HuH-7 (cell line): ENCODE measurements around the gene C14orf93.

Source experiments
- DNase-seq: peaks from one replicate; pipeline ENCODE4 v3.0.0; 2011; ENCODE audit warnings: low spot score

C14orf93 gene

DNA sequence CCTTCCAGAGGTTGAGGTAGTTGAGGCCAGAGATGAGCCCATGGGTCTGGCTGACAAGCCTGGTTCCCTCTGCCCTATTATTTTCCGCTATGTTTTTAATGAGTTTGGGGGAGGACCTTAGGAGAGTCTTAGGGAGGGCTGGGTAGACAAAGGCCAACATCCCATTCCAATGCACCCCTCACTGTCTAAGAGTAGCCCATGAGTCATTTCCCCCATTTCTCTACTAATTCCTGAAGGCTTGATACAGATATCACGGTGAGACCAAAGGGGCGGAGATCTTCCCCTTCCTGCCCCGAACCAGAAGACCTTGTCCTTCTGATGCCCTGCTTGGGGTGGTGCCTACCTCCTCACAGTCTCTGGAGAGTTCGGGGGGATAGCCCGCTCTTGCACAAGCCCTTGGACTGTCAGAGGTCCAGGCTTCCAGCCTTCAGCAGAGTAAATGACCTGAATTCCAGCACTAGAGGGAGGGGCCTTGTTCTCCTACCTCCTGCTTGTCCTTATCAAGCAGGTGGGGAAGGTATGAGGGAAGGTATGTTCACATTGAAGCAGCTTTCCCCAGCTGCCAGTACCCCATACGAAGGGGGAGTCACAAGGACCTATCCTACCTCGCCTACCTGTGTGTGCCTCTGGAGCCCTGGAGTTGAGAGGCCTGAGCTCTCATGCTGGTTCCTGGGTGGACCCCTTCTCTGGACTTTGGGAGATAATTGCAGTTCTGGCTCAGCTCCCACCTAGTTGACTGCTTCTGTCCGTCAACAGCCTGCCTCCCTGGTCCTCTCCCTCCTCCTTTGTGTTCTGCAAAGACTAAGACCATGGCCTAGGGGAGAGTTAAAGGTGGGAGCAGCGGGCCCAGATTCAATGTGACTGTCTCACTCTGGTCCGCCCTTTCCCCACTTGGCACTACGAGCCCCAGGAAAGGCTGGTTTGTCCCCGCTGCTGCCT, 35.7 kb upstream of the C14orf93 start:
- no peak for DNase-seq

DNA sequence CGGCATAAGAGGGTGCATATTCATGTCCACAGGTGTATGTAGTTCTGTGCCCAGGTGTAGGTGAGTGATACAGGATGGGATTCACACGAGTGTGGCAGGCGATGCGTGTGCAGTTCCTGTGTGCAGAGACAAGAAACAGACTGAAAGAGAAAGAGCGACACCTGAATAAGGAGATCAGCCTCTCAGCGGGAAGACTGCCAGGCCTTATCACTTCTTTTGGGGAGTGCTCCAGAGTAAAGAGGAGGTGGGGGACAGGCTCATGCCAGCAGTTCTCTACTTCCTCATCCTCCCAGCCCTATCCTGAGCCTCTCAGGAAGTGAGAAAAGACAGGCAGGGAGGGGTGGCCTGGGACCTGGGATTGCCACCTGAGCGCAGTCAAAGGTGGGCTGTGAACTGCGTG, 34.9 kb upstream of the C14orf93 start:
- no peak for DNase-seq

DNA sequence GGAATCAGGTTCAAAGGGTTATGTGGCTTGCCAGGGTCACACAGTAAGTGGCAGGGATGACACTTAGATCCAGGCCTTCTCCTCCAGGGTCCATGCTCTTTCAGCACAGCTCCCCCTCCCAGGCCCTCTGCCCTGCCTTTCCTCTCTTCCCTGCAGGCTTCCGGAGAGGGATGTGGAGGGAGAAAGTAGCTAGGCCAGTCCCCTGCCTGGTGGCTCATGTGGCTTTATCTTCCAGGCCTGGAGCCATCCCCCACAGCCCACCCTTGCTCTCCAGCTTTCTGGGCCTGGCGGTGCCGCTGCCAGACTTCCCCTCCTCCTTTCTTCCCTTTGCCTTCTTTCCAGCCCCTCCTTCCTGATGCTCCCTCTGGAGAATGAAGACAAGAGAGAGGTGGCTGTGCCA, 33.8 kb upstream of the C14orf93 start:
- no peak for DNase-seq

DNA sequence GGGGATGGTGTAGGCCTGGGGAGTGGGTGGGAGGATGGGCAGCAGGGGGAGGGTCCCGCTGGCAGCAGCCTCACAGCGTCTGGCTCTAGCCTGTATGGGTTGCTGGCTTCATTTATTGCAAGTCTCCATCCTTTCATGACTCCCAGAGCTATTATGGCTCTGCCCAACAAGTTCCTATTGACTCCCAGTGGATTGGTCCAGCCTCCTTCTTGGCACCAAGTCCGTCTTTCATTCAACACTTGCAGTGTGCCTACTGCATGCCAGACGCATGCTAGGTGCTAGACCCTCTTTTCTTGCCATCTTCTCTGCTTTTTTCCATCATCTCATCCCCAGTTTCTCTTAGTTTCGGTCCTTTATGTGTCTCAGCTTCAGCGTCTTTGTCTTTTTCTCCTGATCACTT, 33.2 kb upstream of the C14orf93 start:
- DNase-seq: no peak

DNA sequence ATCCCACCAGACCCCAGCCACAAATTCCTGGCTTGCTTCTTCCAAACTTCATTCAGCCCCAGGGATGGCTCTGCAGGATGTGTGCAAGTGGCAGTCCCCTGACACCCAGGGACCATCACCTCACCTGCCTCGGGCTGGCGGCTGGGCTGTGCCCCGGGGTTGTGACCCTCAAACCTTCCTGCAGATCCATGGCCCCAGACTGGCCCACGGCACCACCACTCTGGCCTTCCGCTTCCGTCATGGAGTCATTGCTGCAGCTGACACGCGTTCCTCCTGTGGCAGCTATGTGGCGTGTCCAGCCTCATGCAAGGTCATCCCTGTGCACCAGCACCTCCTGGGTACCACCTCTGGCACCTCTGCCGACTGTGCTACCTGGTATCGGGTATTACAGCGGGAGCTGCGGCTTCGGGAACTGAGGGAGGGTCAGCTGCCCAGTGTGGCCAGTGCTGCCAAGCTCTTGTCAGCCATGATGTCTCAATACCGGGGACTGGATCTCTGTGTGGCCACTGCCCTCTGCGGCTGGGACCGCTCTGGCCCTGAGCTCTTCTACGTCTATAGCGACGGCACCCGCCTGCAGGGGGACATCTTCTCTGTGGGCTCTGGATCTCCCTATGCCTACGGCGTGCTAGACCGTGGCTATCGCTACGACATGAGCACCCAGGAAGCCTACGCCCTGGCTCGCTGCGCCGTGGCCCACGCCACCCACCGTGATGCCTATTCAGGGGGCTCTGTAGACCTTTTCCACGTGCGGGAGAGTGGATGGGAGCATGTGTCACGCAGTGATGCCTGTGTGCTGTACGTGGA, 32.4 kb upstream of the C14orf93 start, which contains the start of gene PSMB11:
Gene PSMB11 (plus strand): TSS at position 51 of the 804 bp plus-strand sequence. CDS start 14 bp downstream, at position 65.
- no peak for DNase-seq

DNA sequence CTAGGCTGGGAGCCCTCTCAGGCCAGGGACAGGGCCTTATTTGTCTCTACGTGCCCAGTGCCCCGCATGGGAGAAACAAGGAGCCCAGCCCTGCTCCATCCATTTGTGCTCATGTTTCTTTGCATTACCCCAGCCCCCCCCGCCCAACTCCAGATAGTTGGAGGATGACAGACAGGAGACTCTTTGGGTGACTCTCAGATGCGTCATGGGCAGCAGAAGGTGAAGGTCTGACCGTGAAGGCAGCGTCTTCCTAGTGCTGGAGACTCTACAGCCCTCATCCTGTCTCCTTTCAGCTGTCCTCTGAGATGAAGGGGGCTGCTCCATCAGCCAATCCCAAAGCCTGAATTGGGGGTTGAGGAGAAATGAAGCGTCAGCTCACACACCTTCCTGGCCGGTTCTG, 31.8 kb upstream of the C14orf93 start:
- DNase-seq: no peak

DNA sequence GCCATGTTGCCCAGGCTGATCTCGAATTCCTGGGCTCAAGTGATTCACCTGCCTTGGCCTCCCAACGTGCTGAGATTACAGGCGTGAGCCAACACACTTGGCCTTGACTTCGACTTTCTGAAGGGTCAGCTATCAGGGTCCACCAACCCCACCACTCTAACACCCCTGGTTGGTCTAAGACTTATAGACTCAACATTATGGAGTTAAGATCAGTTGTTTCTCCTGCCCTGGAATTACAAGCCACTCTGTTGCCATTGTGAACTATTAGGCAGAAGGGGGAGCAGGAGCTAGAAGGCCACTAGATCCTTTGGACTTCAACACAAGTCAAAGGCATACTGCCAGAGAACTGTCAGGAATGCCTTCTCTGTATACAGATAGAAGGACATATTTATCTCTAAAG, 30.2 kb upstream of the C14orf93 start:
- DNase-seq: no peak

DNA sequence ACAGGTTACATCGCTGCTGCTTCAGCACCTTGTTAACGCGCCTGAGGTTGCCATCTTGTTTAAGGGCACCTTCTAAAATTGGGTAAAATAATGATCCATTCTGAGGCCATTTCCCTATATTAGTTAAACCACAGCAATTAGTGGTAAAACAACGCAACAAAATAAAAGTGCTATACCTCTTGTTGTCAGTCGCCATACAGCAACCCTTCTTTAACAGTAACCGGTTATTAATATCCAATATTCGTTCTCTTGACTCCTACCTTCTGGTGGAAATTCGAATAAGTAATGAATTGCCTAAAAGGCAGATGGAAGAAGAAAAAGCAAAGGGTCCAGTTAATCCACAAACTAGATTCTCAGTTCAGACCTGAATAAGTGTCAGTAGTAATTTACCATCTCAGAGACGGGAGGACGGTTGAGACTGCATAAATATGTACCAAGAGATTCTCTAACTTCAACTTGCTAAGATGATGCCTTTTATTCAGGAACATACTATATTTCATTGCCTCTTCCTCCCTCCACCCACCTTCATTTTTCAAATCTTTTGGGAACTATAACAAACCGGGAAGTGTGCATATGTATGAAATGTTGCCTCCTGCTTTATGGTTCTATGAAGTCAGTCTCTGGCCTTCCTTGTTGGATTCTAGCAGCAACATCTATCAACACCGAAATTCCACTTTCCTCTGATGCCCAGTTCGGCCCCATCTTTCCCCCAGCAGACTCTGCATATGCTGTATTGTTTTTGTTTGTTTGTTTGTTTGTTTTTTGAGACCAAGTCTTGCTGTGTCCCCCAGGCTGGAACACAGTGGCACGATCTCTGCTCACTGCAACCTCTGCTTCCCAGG, 25.6 kb upstream of the C14orf93 start:
- no peak for DNase-seq

DNA sequence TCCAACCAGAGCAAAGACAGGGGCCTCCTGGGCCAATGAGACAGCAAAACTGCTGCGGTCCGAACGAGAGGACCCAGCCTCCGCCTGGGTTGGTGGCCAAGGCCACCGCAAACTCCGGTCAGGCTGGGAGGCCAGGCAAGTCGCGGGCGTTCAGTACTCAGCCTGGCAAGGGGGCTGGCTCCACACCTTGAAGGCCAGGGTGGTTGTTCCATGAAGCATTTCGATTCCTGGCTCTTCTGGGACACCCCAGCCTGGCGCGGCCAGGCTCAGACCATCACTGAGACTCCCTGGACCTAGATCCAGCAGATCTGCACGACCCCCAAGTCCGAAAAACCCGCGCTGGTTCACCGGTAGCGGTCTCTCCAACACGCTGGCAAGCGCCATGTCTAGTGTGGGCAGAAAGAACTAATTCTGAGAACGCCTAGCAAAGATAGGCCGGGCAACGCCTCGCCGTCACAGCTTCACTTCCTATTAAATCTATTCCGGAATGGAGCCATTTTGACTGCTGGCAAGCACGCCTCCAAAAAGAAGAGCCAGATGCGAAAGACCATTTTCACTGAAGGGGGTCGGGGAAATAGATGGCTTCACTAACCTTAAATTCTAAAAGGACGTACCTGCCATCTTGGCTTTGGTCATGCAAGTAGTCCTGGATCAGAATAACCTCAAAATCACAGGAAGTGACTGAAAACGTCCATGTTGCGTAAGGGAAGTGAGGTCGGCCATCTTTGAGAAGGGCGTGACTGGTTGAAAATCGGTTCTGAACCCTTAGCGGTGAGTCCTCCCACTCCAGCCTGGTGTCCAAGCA, 24.8 kb upstream of the C14orf93 start, which contains the start of gene PSMB5:
Gene PSMB5 (minus strand): TSS at position 403 of the 805 bp plus-strand sequence. CDS start 19 bp downstream, at position 384.
- DNase-seq: peak; percentile 96

DNA sequence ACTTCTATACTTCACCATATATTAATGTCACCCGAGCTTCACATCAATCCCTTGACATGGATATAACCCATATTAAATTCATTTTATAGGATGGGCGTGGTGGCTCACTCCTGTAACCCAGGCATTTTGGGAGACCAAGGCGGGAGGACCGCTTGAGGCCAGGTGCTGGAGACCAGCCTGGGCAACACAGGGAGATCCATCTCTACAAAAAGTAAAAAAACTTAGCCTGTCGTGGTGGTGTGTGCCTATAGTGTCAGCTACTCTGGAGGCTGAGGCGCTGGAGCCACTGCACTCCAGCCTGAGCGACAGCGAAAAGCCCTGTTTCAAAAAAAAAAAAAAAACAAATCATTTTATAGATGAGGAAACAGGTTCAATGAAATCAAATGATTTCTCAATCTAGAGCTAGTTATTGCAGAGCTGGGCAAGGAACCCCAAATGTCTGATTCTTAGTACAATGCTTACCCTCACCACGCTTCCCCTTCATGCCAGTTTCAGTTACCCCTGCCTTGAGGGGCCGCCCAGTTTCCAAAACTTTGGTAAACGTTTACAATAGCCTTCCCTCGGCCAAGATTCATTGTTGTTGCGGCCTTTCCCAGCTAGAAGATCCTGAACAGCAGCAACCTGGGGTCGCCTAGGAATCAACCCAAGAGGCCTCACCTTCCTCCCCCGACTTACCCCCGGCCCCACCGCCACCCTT, 24.0 kb upstream of the C14orf93 start:
- DNase-seq: no peak

DNA sequence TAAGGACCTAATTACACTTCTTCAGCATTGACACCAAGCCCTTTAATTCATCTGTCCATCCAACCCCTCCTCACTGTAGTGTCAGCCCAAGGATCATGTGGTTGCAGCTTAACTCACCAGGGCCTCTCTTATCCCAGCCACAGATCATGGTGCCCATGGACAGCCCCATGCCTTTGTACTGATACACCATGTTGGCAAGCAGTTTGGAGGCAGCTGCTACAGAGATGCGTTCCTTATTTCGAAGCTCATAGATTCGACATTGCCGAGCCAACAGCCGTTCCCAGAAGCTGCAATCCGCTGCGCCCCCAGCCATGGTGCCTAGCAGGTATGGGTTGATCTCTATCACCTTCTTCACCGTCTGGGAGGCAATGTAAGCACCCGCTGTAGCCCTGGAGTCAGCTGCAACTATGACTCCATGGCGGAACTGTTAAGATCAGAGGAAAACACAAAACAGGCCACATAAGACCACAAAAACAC, 23.3 kb upstream of the C14orf93 start:
- no peak for DNase-seq

DNA sequence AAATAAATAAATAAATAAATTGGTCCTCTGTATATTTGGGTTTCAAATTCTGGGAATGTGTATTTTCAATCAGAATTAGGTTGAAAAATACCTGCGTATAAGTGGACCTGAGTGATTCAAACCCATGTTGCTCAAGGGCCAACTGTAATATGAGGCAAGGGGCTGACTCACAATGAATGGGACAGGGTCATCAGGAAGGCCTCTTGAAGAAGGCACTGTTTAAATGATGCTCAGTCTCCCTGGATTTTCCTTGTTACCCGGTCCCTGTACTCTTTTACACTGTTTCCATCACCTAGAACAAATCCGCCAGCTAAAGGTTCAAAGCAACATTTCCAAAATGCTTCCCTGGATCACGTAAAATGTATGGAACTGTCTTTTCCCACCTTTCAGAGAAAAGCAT, 21.0 kb upstream of the C14orf93 start:
- DNase-seq: no peak

DNA sequence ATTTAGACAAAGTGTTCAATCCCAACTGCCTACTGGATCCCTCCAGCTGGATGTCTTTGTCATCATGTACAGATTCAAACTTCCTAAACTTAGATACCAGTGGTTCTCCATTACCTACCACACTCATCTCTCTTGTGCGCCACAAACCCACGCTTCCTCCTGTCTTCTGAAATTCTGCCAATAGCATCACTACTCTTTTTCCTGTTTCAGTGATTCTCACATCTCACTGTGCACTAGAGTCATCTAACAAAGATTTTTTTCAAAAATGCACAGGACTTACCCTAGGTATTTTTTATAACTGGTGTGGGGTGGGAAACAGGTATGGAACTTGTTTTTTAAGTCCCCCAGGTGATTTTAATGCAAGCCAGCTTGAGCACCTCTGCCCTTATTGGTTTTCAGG, 18.9 kb upstream of the C14orf93 start:
- no peak for DNase-seq

DNA sequence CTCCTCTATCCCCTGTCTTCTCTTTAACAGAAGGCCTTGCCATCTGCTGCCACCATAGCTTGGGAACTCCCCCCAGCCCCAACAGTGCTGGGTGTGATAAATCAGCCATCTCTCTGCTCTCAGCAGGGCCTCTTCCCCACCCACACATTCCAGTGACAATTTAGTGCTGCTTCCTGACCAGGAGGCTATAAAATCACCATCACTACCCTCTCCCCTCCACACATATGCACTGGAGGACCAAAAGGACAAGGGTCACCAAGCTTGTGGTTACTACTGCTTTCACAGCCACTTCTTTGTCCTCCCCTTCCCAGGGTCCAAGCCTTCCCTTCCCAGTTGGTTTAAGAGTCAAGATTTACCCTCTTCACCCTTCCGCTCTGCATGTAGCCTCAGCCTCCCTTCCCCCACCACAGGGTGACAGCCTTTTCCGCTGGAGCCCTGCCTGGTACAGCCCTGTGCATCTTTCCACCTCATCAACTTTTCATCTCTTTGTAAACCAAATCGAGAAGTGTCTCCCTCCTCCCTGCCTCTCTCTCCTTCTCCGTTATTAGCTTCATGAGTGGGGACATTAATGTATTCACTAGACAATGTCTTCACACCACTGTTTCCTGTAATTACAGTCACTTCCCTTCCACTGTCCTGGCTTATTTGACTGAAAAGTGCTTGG, 15.3 kb upstream of the C14orf93 start:
- peak; percentile 59 for DNase-seq

DNA sequence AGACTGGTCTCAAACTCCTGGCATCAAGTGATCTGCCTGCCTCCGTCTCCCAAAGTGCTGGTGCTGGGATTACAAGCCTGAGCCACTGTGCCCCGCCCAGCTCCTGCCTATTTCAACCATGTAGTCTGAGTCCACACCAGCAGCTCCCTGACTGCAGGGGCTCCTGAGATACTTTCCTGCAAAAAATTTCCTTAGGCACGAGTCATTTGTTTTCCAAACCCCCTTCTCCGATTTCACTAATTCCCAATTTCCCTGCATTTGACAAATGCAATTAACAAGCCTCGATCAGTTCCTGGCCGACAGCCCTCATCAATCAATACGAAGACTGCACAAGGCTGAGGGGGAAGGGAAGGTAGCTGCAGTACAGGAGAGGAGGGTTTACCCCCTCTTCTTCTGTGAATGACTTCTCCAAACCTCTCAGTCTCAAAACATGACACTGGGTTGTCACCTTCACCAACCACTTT, 14.7 kb upstream of the C14orf93 start:
- DNase-seq: no peak

DNA sequence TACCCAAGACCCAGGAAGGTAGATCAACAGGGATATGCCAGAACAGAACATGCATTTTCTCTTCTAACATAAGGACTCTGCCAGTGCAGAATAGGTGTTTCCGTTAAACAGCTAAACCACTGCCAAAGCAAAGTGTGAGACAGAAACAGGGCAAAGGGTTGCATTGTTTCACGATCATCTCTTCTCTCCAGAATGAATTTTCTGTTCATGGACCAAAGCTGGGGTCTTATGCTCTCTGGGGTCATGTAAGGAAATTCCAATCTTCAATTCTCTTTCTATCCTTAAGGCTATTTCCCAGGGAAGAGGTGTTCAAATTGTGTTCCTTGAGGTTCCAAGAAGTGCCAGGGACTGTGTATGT, 13.8 kb upstream of the C14orf93 start:
- no peak for DNase-seq

DNA sequence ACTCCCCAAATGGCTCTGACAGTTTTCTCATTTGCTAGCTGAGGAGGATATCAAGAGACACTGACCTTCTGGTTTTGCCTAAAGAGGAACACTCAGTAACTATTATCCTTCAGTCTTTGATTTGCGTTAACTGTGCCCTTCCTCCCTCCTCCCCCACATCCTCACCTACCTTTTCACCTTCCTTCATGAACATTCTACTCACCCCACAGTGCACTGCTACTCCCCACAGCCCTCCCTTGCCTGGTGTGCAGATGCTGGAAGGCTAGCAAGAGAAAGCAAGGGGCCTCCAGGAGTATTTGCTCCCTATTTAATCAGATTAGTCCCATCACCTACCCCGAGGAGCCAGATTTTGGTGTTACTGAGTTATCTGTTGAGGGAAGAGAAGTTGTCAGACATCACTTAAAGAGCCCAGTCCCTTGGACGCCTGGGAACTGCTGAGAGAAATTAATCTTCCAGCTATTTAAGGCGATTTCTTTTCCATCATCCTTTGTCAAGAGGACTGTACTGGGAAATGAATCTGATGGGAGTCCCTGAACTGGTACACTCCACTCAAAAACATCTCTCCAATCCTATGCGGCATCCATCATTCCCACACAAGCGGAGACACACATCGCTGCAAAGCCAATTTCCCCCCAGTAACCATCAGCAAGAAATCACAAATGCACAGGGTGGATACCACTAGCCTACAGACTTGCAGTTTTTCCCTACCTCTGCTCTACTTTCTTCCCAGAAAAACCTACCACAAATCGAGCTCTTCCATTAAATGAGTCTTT, 13.3 kb upstream of the C14orf93 start:
- no peak for DNase-seq

DNA sequence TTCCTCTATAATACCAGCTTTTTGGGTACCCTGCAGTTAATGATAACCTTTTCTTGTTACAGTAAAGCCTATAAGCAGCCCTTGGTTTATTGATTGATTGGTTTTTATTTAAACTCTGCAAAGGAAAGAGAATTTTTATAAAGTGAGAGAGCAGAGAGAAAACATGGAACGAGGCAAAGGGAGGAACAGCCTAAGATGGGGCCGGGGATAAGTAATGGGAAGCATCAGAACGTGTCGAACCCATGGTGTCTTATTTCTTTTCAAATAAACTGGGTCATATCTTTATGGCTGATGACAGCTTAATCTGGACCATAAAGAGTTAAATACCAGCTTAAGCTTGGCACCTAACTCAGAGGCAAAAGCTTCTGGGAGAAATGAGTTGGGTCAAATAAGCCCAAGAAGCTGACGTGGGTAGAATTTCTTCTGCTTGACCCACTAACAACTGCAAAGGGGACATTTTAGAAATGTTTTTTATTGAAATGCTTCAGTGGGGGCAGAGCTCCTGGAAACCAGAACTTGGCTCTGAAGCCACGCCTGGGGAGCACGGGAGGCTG, 12.0 kb upstream of the C14orf93 start:
- no peak for DNase-seq

DNA sequence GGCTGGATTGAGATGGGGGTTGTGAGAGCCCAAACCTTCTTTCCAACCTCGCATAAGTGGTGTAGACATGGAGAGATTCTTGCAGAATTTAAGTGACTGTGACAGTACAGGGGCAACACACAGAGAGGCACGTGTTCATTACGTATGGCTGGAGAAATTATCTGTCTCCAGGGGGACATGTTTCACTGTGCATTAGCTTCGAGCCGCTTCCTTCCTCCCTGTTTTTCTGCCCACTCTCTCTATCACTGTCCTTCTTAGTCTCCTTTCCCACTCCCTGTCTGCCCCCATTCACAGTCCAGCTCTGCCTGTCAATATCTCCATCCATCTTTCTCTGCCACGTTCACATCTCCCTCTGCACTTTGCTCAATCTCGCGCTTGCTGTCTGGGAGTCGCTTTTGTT, 11.5 kb upstream of the C14orf93 start:
- DNase-seq: no peak
